HG03135 (cell line): ENCODE results near the gene RBM43.

Experiments
- ATAC-seq: cut with Tn5 transposase; IDR thresholded peaks from one replicate; pipeline ENCODE4 v1.9.1; 2021; ENCODE audit warnings: mild to moderate bottlenecking, moderate library complexity; ENCODE audit not compliant: unreplicated experiment

The RBM43 gene

GRCh38 chr2:151230627-151231140 lies 31.0 kb downstream of the RBM43 start:
- ATAC-seq: no peak

- ATAC-seq: no peak
Measured at GRCh38 chr2:151228847-151229512, 32.7 kb downstream of the RBM43 start.

DNA sequence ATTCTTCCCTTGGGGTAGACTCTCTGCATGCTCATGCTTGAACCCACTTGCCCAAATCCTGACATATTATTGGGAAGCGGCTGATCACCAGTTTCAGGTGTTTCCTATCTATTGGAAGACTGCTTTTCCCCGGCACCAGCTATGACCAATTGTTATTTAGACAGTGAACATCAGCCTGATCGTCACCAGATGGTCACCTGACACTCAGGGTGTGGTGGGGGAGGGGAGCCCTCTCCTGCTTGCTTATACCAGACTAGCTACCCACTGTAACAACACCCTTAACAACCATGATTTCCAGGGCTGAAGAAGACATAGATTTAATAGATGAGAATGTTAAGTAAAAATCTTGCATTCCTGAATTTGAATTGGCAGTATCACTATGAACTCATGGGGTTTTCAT lies 44.3 kb downstream of the RBM43 start:
- ATAC-seq: no peak

DNA sequence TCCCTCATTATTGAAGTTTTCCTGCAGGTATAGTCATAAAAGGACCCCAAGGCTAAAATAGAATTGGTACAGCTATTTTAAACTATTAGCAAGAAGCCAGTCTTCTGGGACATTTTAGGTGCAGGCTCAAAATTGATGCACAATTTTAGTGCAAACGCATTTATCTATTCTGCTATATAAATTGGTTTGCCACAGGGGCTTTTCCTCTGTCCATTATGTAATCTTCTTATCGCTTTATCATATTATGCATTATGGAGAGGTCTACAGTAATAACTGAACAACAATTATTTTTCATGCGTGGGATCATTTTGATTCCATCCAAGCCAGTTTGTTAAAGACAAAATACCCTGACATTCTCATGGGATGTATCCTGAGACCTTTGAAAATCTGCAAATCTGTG lies 54.6 kb downstream of the RBM43 start:
- no peak for ATAC-seq

DNA sequence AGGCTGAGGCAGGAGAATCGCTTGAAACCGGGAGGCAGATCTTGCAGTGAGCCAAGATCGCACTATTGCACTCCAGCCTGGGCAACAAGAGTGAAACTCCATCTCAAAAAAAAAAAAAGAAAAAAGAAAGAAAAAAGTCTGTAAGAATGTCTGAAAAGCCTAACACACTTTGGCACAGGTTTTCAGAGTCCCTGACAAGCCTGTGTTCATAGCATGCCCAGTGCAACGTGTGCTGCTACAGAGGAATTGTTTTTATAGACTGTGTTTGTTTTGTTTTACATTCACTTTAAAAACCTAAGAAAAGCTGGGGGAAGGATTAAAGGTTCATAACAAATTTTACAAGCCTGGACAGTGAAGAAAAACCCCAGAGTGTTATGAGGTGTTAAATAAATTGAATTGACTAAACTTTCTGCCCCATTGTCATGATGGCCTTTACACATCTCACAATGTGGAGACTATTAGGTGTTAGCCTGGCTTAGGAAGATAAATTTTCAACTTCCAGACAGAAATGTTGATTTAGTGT lies 55.2 kb downstream of the RBM43 start:
- no peak for ATAC-seq

DNA sequence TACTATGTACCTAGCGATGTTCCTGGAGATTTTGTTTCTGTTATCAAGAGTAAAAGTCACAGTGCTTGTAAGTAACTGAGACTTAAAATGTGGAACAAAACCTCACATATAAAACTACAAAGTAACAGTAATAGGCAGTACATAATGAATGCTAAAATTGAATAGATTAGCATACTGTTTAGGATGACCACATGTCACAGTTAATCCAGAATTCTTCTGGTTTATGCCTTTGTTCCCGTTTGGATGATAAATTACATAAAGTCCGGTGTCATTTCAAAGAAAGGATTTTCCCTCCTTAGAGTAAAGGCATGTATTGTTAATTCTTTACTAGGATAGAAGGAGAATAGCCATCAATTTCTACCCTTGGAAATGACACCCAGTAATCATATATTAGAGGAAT lies 56.1 kb downstream of the RBM43 start:
- ATAC-seq: no peak

- no peak for ATAC-seq
Measured at GRCh38 chr2:151204756-151205155, 56.9 kb downstream of the RBM43 start.

DNA sequence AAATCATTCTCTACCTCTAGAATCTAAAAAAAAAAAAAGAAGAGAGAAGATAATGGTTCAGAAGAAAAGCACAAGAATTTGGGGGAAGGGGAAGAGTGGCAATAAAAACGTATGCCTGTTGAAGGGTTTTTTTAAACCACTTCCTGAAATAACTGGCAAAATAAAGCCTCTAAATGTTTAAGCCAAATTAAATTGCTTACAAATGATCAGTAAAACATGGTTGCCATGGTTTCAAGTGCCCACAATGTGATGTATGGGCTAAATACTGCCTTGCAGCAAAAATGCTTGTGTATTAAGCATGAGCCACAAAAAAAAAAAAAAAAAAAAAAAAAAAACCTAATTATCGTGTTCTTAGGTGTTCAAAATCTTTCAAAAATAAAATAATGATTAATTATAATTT lies 60.8 kb downstream of the RBM43 start:
- no peak for ATAC-seq

DNA sequence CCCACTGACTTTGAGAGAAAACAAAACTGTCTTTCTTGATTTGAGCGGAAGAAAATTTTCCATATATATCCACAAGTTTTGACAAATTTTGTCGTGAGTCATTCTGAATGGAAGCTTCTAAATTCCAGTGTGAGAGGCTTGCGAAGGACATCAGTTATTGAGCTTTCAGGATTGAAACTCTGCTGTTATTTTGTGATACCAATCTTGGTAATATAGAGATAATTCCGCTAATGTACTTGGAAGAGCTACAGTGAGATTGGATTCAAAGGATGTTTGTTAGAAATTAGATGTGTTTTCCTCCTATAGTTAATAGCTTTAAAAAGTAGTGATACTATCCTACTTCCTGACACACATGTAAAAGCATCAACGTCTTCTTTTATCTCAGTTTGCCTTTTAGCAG lies 61.4 kb downstream of the RBM43 start:
- ATAC-seq: no peak

DNA sequence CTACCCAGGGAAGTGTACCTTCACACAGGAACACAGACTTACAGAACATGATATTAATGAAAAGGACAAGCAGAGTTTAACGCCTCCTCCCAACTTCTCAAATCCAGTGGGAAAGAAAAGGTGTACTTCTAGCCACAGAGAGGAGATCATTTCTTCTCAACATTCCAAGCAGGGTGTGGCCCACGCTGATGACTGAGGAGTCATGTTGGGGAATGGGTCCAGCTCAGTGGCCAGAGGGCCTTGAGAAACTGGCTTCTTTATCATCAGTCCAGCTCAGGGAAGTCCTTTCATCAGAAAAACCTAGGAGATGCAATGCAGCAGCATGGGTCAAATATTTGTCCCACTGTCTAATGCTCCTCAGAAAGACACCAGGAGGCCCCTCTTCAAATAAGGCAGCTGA lies 63.0 kb downstream of the RBM43 start:
- no peak for ATAC-seq
